Neural cell (in vitro differentiated cells): Measurements from ENCODE around the gene LHFPL2. TPM values are rescaled to one million over a fixed set of nuclear protein-coding genes. Genes with fewer than 3 reads are reported as not detected.

Source experiments
- H2AFZ ChIP-seq: fragments of 200-600, 300-800 bp; sonication (generic), shearing (Covaris generic); 2 replicates; pipeline ENCODE4 v1.6.0; 2014; ENCODE audit warnings: low read depth, mild to moderate bottlenecking, antibody characterized with exemption, low read length, moderate library complexity
- H3F3A ChIP-seq: fragments of 200-600 bp; shearing (Covaris generic); 2 replicates; pipeline ENCODE4 v1.6.1; 2016; ENCODE audit warnings: mild to moderate bottlenecking, moderate library complexity, mixed read lengths, antibody characterized with exemption, low read length; ENCODE audit not compliant: insufficient read depth, poor library complexity, severe bottlenecking
- H3K27ac ChIP-seq: fragments of 200-600, 300-800 bp; sonication (generic), shearing (Covaris generic); 2 replicates; pipeline ENCODE4 v1.5.1; 2014; ENCODE audit warnings: mild to moderate bottlenecking, low read length, moderate library complexity
- H3K27me3 ChIP-seq: fragments of 300-800, 200-600 bp; sonication (generic), shearing (Covaris generic); 2 replicates; pipeline ENCODE4 v1.6.0; 2014; ENCODE audit warnings: mild to moderate bottlenecking, low read depth, low read length, moderate library complexity; ENCODE audit not compliant: insufficient read depth
- H3K36me3 ChIP-seq: fragments of 300-800, 200-600 bp; sonication (generic), shearing (Covaris generic); 2 replicates; pipeline ENCODE4 v1.5.1; 2014; ENCODE audit warnings: mild to moderate bottlenecking, antibody characterized with exemption, low read length, moderate library complexity; ENCODE audit not compliant: insufficient read depth
- H3K4me2 ChIP-seq: fragments of 300-800, 200-600 bp; sonication (generic), shearing (Covaris generic); 2 replicates; pipeline ENCODE4 v1.6.0; 2014; ENCODE audit warnings: mild to moderate bottlenecking, low read length
- H3K4me3 ChIP-seq: fragments of 300-800, 200-600 bp; sonication (generic), shearing (Covaris generic); 2 replicates; pipeline ENCODE4 v1.5.1; 2014; ENCODE audit warnings: mild to moderate bottlenecking, low read length, moderate library complexity
- H3K79me2 ChIP-seq: fragments of 200-600 bp; shearing (Covaris generic); replicated peaks from 2 replicates; pipeline ENCODE4 v1.6.0; 2014; ENCODE audit warnings: mild to moderate bottlenecking, low read length, moderate library complexity; ENCODE audit not compliant: insufficient read depth
- H3K9ac ChIP-seq: fragments of 300-800, 200-600 bp; sonication (generic), shearing (Covaris generic); 2 replicates; pipeline ENCODE4 v1.6.1; 2016; ENCODE audit warnings: mild to moderate bottlenecking, low read length, mixed read lengths
- H3K9me2 ChIP-seq: fragments of 200-600 bp; shearing (Covaris generic); 2 replicates; pipeline ENCODE4 v1.6.1; 2016; ENCODE audit warnings: mild to moderate bottlenecking, low read length, mixed read lengths; ENCODE audit not compliant: insufficient read depth
- H3K9me3 ChIP-seq: fragments of 200-600, 300-800 bp; sonication (generic), shearing (Covaris generic); 2 replicates; pipeline ENCODE4 v1.6.1; 2016; ENCODE audit warnings: mild to moderate bottlenecking, mixed run types, low read length, moderate library complexity, mixed read lengths
- H4K20me1 ChIP-seq: fragments of 200-600 bp; shearing (Covaris generic); 2 replicates; pipeline ENCODE4 v1.6.1; 2016; ENCODE audit warnings: mild to moderate bottlenecking, mixed run types; ENCODE audit not compliant: insufficient read depth
- CTCF ChIP-seq: fragments of 450-650 bp; IDR thresholded peaks from 2 replicates; pipeline ENCODE4 v1.5.1; 2014; ENCODE audit warnings: antibody characterized with exemption, mild to moderate bottlenecking, moderate library complexity; ENCODE audit not compliant: poor library complexity, severe bottlenecking
- EP300 ChIP-seq: fragments of 450-650 bp; conservative IDR thresholded peaks from 2 replicates; pipeline ENCODE4 v1.6.1; 2014; ENCODE audit warnings: antibody characterized with exemption, mild to moderate bottlenecking, moderate library complexity; ENCODE audit not compliant: poor library complexity, severe bottlenecking
- EZH2 ChIP-seq: fragments of 200-600, 300-800 bp; shearing (Covaris generic), sonication (generic); IDR thresholded peaks from 2 replicates; pipeline ENCODE4 v1.6.1; 2014; ENCODE audit warnings: antibody characterized with exemption, low read length, borderline replicate concordance, mild to moderate bottlenecking; ENCODE audit not compliant: insufficient read depth, poor library complexity, severe bottlenecking
- MXI1 ChIP-seq: fragments of 450-650 bp; conservative IDR thresholded peaks from 2 replicates; pipeline ENCODE4 v1.6.1; 2014; ENCODE audit warnings: antibody characterized with exemption, mild to moderate bottlenecking; ENCODE audit not compliant: poor library complexity, severe bottlenecking
- POLR2AphosphoS5 ChIP-seq: IDR thresholded peaks from 2 replicates; pipeline ENCODE4 v1.6.1; 2012
- RAD21 ChIP-seq: fragments of 450-650 bp; conservative IDR thresholded peaks from 2 replicates; pipeline ENCODE4 v1.6.1; 2014; ENCODE audit warnings: antibody characterized with exemption, mild to moderate bottlenecking, moderate library complexity
- SMC3 ChIP-seq: fragments of 450-650 bp; conservative IDR thresholded peaks from 2 replicates; pipeline ENCODE4 v1.6.1; 2014; ENCODE audit warnings: antibody characterized with exemption, mild to moderate bottlenecking, moderate library complexity; ENCODE audit not compliant: poor library complexity
- TAF1 ChIP-seq: IDR thresholded peaks from 2 replicates; pipeline ENCODE4 v1.6.1; 2012; ENCODE audit warnings: low read depth
- polyA plus RNA-seq: library from polyadenylated mRNA; depleted of rRNA; stranded (reverse); fragments of >200 nt; gene quantifications from 2 replicates; pipeline ENCODE4 v1.2.3, GENCODE V29; 2014
- TF ChIP-seq, protein P1 (sequence below): IDR thresholded peaks from 2 replicates; pipeline ENCODE4 v1.6.1; 2012; ENCODE audit warnings: borderline replicate concordance

Gene LHFPL2
- polyA plus RNA-seq, 1 donor from 2014 or later: 1.6 TPM

DNA sequence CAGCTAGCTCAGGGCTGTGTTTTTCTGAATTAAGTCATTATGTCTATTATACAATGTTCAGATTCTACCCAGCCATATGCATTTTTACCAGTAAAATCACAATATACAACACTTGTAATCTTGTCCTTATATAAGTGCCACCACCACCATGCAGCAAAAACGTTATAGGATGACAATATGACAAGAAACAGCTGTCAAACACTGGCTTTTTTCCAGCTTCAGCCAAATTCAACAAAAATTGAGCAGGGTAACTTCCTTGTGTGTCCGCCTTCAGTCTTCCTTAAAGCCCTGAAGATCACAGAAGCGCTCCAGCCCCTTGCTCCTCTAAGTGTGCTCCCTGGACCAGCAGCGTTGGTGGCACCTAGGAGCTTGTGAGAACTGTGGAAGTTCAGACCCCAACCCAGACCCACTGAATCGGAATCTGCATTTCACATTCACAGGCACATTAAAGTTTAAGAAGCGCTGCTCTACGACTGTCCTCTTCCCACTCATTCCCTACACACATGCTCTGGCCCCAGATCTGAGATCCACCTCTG lies 111.8 kb downstream of the LHFPL2 start:
- Histone ChIP-seq H3K36me3 (no peaks in the 10 kb centered on the region), H3F3A (no peaks in the 10 kb centered on the region), H2AFZ (no peak overlapping the region), H3K27me3 (no peaks in the 10 kb centered on the region), H3K9me2 (no peaks in the 10 kb centered on the region), H3K79me2 (no peaks in the 10 kb centered on the region), H3K9me3 (no peaks in the 10 kb centered on the region), H3K4me2 (no peak overlapping the region), H3K9ac (no peak overlapping the region), H3K27ac (no peak overlapping the region), H3K4me3 (no peak overlapping the region), H4K20me1 (no peaks in the 10 kb centered on the region)
- TF ChIP-seq EP300 (no peak), POLR2AphosphoS5 (no peak), CTCF (no peak), SMC3 (no peak), EZH2 (no peak), TAF1 (no peak), RAD21 (no peak), MXI1 (no peak)
- TF ChIP-seq, protein P1, sequence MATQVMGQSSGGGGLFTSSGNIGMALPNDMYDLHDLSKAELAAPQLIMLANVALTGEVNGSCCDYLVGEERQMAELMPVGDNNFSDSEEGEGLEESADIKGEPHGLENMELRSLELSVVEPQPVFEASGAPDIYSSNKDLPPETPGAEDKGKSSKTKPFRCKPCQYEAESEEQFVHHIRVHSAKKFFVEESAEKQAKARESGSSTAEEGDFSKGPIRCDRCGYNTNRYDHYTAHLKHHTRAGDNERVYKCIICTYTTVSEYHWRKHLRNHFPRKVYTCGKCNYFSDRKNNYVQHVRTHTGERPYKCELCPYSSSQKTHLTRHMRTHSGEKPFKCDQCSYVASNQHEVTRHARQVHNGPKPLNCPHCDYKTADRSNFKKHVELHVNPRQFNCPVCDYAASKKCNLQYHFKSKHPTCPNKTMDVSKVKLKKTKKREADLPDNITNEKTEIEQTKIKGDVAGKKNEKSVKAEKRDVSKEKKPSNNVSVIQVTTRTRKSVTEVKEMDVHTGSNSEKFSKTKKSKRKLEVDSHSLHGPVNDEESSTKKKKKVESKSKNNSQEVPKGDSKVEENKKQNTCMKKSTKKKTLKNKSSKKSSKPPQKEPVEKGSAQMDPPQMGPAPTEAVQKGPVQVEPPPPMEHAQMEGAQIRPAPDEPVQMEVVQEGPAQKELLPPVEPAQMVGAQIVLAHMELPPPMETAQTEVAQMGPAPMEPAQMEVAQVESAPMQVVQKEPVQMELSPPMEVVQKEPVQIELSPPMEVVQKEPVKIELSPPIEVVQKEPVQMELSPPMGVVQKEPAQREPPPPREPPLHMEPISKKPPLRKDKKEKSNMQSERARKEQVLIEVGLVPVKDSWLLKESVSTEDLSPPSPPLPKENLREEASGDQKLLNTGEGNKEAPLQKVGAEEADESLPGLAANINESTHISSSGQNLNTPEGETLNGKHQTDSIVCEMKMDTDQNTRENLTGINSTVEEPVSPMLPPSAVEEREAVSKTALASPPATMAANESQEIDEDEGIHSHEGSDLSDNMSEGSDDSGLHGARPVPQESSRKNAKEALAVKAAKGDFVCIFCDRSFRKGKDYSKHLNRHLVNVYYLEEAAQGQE: no peak

DNA sequence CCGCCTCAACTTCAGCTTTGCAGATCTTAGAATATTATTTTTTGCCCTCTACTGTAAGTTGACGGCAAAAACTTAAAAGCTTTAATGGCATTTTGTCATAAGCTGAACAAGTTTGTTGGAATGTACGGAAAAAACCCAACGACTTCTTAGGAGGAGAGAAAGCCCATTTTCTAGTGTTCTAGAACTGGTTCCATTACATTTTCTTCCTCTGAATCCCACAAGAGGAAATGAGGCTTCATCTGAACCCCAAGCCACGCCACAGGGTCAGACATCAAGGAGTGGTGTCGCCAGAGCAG lies 113.7 kb downstream of the LHFPL2 start:
- H3K27me3 ChIP-seq: no peaks in the 10 kb centered on the region
- no peak overlapping the region for H3K4me2 ChIP-seq
- H3K9ac ChIP-seq: no peak overlapping the region
- no peaks in the 10 kb centered on the region for H4K20me1 ChIP-seq
- TF ChIP-seq POLR2AphosphoS5: no peak
- no peak for TF ChIP-seq MXI1
- TF ChIP-seq EP300: no peak
- TF ChIP-seq TAF1: no peak
- TF ChIP-seq EZH2: no peak
- TF ChIP-seq SMC3: no peak
- no peaks in the 10 kb centered on the region for H3K9me3 ChIP-seq
- no peak overlapping the region for H3K27ac ChIP-seq
- no peaks in the 10 kb centered on the region for H3K9me2 ChIP-seq
- no peaks in the 10 kb centered on the region for H3K36me3 ChIP-seq
- no peaks in the 10 kb centered on the region for H3F3A ChIP-seq
- no peak overlapping the region for H3K4me3 ChIP-seq
- H2AFZ ChIP-seq: no peak overlapping the region
- H3K79me2 ChIP-seq: no peaks in the 10 kb centered on the region
